Breast epithelium (tissue), 3 donors: ENCODE results near the gene SYCE3.

Source experiments
- POLR2A ChIP-seq: fragments of 450-650 bp; IDR thresholded peaks from one replicate; pipeline ENCODE4 v1.6.1; 2016; ENCODE audit warnings: antibody characterized with exemption, mild to moderate bottlenecking, moderate library complexity
- TF ChIP-seq, protein P1 (sequence below), 3 donors: fragments of 450-650 bp; IDR thresholded peaks; one replicate each; pipeline ENCODE4 v1.5.1; 2016 to 2017; ENCODE audit warnings: antibody characterized with exemption in 3 of 3, mild to moderate bottlenecking in 3 of 3, moderate library complexity in 3 of 3

DNA sequence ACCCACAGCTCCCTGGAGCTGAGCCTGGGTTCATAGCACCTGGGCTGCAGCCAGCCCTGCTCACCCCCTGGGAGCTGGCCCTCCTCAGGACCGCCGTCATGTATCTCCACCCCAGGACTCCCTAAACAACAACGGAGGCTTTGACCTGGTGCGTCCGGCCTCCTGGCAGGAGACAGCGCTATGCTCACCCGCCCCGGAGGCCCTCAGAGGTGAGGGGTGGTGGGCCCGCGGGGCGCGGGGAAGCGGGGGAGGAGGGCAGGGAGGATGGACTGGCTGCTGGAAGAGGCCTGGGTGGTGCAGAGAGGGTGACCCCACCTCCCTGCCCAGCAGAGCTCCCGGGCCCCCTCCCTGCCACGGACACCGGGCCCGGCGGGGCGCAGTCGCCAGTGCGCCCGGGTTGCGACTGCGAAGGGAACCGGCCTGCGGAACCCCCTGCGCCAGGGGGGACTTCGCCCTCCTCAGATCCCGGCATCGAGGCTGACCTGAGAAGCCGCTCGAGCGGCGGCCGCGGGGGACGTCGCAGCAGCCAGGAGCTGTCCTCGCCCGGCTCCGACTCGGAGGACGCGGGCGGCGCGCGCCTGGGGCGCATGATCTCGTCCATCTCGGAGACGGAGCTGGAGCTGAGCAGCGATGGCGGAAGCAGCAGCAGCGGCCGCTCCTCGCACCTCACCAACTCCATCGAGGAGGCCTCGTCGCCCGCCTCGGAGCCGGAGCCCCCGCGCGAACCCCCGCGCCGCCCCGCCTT lies 41.0 kb upstream of the SYCE3 start:
- TF ChIP-seq, protein P1, sequence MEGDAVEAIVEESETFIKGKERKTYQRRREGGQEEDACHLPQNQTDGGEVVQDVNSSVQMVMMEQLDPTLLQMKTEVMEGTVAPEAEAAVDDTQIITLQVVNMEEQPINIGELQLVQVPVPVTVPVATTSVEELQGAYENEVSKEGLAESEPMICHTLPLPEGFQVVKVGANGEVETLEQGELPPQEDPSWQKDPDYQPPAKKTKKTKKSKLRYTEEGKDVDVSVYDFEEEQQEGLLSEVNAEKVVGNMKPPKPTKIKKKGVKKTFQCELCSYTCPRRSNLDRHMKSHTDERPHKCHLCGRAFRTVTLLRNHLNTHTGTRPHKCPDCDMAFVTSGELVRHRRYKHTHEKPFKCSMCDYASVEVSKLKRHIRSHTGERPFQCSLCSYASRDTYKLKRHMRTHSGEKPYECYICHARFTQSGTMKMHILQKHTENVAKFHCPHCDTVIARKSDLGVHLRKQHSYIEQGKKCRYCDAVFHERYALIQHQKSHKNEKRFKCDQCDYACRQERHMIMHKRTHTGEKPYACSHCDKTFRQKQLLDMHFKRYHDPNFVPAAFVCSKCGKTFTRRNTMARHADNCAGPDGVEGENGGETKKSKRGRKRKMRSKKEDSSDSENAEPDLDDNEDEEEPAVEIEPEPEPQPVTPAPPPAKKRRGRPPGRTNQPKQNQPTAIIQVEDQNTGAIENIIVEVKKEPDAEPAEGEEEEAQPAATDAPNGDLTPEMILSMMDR (IDR thresholded peaks at IDR 0.05) = no peak
- no peak for TF ChIP-seq POLR2A
